ENCODE data around the gene LATS1.

The LATS1 gene

DNA sequence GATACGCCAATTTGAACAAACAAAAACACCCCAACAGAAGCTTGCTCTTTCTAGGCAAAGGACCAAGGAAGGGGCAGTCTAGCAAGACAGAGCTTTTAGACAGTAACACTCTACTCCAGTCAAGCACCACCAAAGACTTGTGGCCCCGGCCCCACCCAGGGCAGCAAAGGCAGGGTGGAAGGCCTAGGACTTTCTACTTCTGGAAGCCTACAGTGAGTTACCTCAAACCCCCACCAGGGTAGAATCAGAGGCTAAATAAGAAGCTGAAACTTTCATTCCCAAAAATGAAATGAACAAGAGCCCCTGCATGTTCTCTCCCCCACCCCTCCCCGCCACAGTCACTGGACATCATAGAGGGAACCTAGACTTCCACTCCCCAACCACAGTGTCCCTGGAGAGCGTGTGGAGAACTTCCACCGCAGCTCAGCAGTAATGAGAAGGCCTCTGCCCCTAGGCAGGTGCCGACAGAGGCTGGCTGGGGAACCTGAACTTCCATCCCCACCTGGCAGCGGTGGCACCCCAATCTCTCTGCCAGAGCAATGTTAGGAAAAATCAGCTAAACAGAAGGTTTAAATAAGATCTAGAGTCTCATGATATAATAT is 109.4 kb downstream of the LATS1 start:
- no peaks in the 10 kb centered on the region for H3K27me3 ChIP-seq (ENCODE audit: low read depth, low read length)
- no peak overlapping the region for H3K4me3 ChIP-seq (ENCODE audit: low read depth in 1 of 2, low read length in 2 of 2)
- H3K9me3 ChIP-seq (ENCODE audit: control insufficient read depth in 1 of 2, low read length in 2 of 2), result peaks cover 0 to 2% of the 10 kb centered on the region in 2 donors
- peaks cover 3 to 11% of the 10 kb centered on the region in 2 donors for H3K36me3 ChIP-seq (ENCODE audit: control insufficient read depth in 1 of 2, insufficient read depth in 2 of 2, low read length in 2 of 2)
- H3K4me1 ChIP-seq (ENCODE audit: control insufficient read depth in 1 of 2, insufficient read depth in 2 of 2, low read length in 2 of 2), result no peaks in the 10 kb centered on the region
- no peak overlapping the region for H3K27ac ChIP-seq (ENCODE audit: low read length)

All from muscle layer of duodenum (tissue), 2 donors.